Mucosa of descending colon (tissue), 3 donors: Measurements from ENCODE around the gene USP12. TPM values are rescaled to one million over a fixed set of nuclear protein-coding genes. Genes with fewer than 3 reads are reported as not detected.
"Not testable (repeated sequence)": the region's sequence is repeated elsewhere in the genome, so short reads cannot be mapped to it uniquely, and the experiment has no call there.

Experiments used
- ATAC-seq: fragments of 200-7000 bp; cut with Tn5 transposase; one replicate; pipeline ENCODE4 v1.9.1; 2020; ENCODE audit warnings: mild to moderate bottlenecking, moderate library complexity
- DNase-seq, 3 donors: peaks; one replicate each; pipeline ENCODE4 v3.0.0-alpha.2; 2020
- H3K36me3 ChIP-seq: fragments of 200-600 bp; one replicate; pipeline ENCODE4 v1.8.0; 2021; ENCODE audit warnings: low read depth, mild to moderate bottlenecking
- H3K4me1 ChIP-seq: fragments of 200-600 bp; one replicate; pipeline ENCODE4 v1.8.0; 2021; ENCODE audit warnings: low read depth, mild to moderate bottlenecking
- H3K4me3 ChIP-seq: fragments of 200-600 bp; one replicate; pipeline ENCODE4 v1.8.0; 2021; ENCODE audit warnings: mild to moderate bottlenecking
- H3K9me3 ChIP-seq: fragments of 200-600 bp; one replicate; pipeline ENCODE4 v1.8.0; 2021; ENCODE audit warnings: mild to moderate bottlenecking
- CTCF ChIP-seq: fragments of 200-600 bp; IDR thresholded peaks from one replicate; pipeline ENCODE4 v1.8.0; 2022; ENCODE audit warnings: antibody characterized with exemption, mild to moderate bottlenecking
- intact Hi-C, 2 donors: fragments of 100-400 bp; cut with DNase I in 1 of 2; cut with micrococcal nuclease in 1 of 2; formaldehyde crosslinking; loops; one replicate each; pipeline versions ENCODE4 v1.11.0 to v1.11.1; 2022; cut with DNase I, micrococcal nuclease
- total RNA-seq, 3 donors: library from RNA; stranded (reverse); fragmentation: NEBNext Ultra II Directional in 2 of 3; extraction: Animal tissue kit (Norgen Biotek cat#: 25700) in 2 of 3; gene quantifications; one replicate each; pipeline versions ENCODE4 v1.2.1 to v1.2.4, GENCODE V29; 2021 to 2023
- donor health status: DM: no; HTN: no; CAD: no; lungs with moderate emphysema.
- donor health status: DM: no; HTN: no; CAD: no.
- donor health status: DM: no; HTN: yes; CAD: no.

USP12 gene
- total RNA-seq, 3 donors from 2014 or later = 34.3 to 77.1 (median 45.0) TPM

- no peaks in the 10 kb centered on the region for H3K4me1 ChIP-seq
- ATAC-seq (no peak), DNase-seq (no peak)
- no peaks in the 10 kb centered on the region for H3K36me3 ChIP-seq
- TF ChIP-seq CTCF = no peak
- H3K9me3 ChIP-seq = peaks cover 3% of the 10 kb centered on the region
- no peak overlapping the region for H3K4me3 ChIP-seq
- intact Hi-C loops = no loop called here
Measured at GRCh38 chr13:27141746-27142145, 29.9 kb downstream of the USP12 start.

GRCh38 chr13:27141159-27141558, 30.5 kb downstream of the USP12 start:
- H3K9me3 ChIP-seq, H3K4me3 ChIP-seq, H3K36me3 ChIP-seq, ATAC-seq, H3K4me1 ChIP-seq, DNase-seq, intact Hi-C loops: not testable (repeated sequence)

GRCh38 chr13:27140060-27140459, 31.6 kb downstream of the USP12 start:
- DNase-seq (no peak), ATAC-seq (no peak)
- TF ChIP-seq CTCF = no peak
- Histone ChIP-seq H3K4me3 (no peak overlapping the region), H3K36me3 (no peaks in the 10 kb centered on the region), H3K4me1 (no peaks in the 10 kb centered on the region), H3K9me3 (peaks cover 3% of the 10 kb centered on the region)
- intact Hi-C loops = no loop called here

GRCh38 chr13:27139565-27139964, 32.0 kb downstream of the USP12 start:
- Histone ChIP-seq H3K4me3 (no peak overlapping the region), H3K9me3 (peaks cover 3% of the 10 kb centered on the region), H3K4me1 (no peaks in the 10 kb centered on the region), H3K36me3 (no peaks in the 10 kb centered on the region)
- intact Hi-C loops = no loop called here
- no peak for TF ChIP-seq CTCF
- no peak for ATAC-seq
- no peak for DNase-seq

- ATAC-seq = no peak
- H3K4me3 ChIP-seq = no peak overlapping the region
- H3K36me3 ChIP-seq = no peaks in the 10 kb centered on the region
- no peaks in the 10 kb centered on the region for H3K4me1 ChIP-seq
- peaks cover 3% of the 10 kb centered on the region for H3K9me3 ChIP-seq
- DNase-seq = no peak
- intact Hi-C loops = no loop called here
- TF ChIP-seq CTCF = no peak
Measured at GRCh38 chr13:27138457-27139093, 33.0 kb downstream of the USP12 start.

- Histone ChIP-seq H3K9me3 (no peaks in the 10 kb centered on the region), H3K36me3 (no peaks in the 10 kb centered on the region), H3K4me1 (no peaks in the 10 kb centered on the region), H3K4me3 (no peak overlapping the region)
- TF ChIP-seq CTCF = no peak
- DNase-seq = no peak
- ATAC-seq = peak; percentile 12
- intact Hi-C loops = no loop called here
Measured at GRCh38 chr13:27137759-27138158, 33.9 kb downstream of the USP12 start.
